ENCODE results near the gene FOXRED2.

DNA sequence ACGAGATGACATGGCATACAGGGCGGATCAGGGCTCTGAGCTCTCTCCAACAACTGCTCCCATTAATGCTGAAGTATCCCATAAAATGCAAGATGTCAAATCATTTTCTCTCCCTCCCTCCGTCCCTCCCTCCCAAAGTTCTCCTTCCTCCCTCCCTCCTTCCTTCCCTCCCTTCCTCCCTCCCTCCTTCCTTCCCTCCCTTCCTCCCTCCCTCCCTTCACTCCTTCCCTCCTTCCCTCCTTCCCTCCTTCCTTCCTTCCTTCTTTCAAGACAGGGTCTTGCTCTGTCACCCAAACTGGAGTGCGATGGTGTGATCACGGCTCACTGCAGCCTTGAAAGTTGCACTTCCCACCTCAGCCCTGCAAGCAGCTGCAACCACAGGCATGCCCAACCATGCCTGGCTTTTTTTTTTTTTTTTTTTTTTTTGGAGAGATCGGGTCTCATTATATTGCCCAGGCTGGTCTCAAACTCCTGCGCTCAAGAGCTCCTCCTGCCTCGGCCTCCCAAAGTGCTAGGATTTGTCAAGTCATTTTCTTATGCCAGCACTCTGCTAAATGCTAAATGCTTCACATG is 63.6 kb downstream of the FOXRED2 start:
- no peak for TF ChIP-seq POLR2A (IDR thresholded peaks at IDR 0.05)
- TF ChIP-seq, protein P1, sequence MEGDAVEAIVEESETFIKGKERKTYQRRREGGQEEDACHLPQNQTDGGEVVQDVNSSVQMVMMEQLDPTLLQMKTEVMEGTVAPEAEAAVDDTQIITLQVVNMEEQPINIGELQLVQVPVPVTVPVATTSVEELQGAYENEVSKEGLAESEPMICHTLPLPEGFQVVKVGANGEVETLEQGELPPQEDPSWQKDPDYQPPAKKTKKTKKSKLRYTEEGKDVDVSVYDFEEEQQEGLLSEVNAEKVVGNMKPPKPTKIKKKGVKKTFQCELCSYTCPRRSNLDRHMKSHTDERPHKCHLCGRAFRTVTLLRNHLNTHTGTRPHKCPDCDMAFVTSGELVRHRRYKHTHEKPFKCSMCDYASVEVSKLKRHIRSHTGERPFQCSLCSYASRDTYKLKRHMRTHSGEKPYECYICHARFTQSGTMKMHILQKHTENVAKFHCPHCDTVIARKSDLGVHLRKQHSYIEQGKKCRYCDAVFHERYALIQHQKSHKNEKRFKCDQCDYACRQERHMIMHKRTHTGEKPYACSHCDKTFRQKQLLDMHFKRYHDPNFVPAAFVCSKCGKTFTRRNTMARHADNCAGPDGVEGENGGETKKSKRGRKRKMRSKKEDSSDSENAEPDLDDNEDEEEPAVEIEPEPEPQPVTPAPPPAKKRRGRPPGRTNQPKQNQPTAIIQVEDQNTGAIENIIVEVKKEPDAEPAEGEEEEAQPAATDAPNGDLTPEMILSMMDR (IDR thresholded peaks at IDR 0.05), result no peak

Measured in stomach (tissue), 4 donors.